Endothelial cell (in vitro differentiated cells): ENCODE data around the gene PI4KA. TPM values are rescaled to one million over a fixed set of nuclear protein-coding genes. Genes with fewer than 3 reads are reported as not detected.
"Not testable (repeated sequence)": the region's sequence is repeated elsewhere in the genome, so short reads cannot be mapped to it uniquely, and the experiment has no call there.

ENCODE experiments used
- DNase-seq: peaks from one replicate; pipeline ENCODE4 v3.0.0; 2021; ENCODE audit warnings: low spot score
- H3K27ac Mint-ChIP-seq: one replicate; pipeline ENCODE4 v1.8.0; 2021; ENCODE audit warnings: mixed read lengths, inconsistent platforms; ENCODE audit not compliant: unreplicated experiment
- H3K27me3 Mint-ChIP-seq: one replicate; pipeline ENCODE4 v1.8.0; 2021; ENCODE audit warnings: mild to moderate bottlenecking, moderate library complexity, mixed read lengths, inconsistent platforms; ENCODE audit not compliant: unreplicated experiment
- H3K36me3 Mint-ChIP-seq: one replicate; pipeline ENCODE4 v1.8.0; 2021; ENCODE audit warnings: mild to moderate bottlenecking, low read depth, mixed read lengths, inconsistent platforms; ENCODE audit not compliant: unreplicated experiment
- H3K4me1 Mint-ChIP-seq: one replicate; pipeline ENCODE4 v1.8.0; 2021; ENCODE audit warnings: mild to moderate bottlenecking, mixed read lengths, inconsistent platforms; ENCODE audit not compliant: unreplicated experiment
- H3K4me3 Mint-ChIP-seq: one replicate; pipeline ENCODE4 v1.8.0; 2021; ENCODE audit warnings: mild to moderate bottlenecking, mixed read lengths, inconsistent platforms; ENCODE audit not compliant: unreplicated experiment
- H3K9me3 Mint-ChIP-seq: one replicate; pipeline ENCODE4 v1.8.0; 2021; ENCODE audit warnings: mixed read lengths, inconsistent platforms; ENCODE audit not compliant: unreplicated experiment
- total RNA-seq: library from RNA; stranded (reverse); fragmentation: NEBNext Ultra II Directional; extraction: Animal tissue kit (Norgen Biotek cat#: 25700); gene quantifications from one replicate; pipeline ENCODE4 v1.2.1, GENCODE V29; 2021; ENCODE audit not compliant: unreplicated experiment
- TF ChIP-seq, protein P1 (sequence below): fragments of 200-600 bp; sonication (generic); IDR thresholded peaks from one replicate; pipeline ENCODE4 v1.5.0; 2021; ENCODE audit warnings: antibody characterized with exemption; ENCODE audit not compliant: unreplicated experiment

PI4KA gene
- total RNA-seq, 1 donor from 2014 or later = 65.3 TPM

DNA sequence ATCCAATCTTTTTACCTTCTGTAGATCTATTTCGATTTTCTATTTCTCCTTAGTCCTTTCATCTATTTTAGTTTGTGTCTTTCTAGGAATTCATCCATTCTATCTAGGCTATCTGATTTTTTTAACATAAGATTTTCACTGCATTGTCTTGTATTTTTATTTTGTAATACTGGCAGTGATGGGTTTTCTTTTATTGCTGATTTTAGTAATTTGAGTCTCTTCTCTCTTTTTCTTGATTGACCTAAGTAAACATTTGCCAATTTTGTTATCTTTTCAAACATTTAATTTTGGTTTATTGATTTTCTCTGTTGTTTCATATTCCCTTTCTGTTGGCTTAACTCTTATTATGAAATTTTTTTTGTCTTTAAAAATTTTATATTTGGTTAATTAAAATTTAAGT is 192.1 kb downstream of the PI4KA start:
- Mint-ChIP-seq H3K36me3 (no peaks in the 10 kb centered on the region), H3K27me3 (no peaks in the 10 kb centered on the region)

DNA sequence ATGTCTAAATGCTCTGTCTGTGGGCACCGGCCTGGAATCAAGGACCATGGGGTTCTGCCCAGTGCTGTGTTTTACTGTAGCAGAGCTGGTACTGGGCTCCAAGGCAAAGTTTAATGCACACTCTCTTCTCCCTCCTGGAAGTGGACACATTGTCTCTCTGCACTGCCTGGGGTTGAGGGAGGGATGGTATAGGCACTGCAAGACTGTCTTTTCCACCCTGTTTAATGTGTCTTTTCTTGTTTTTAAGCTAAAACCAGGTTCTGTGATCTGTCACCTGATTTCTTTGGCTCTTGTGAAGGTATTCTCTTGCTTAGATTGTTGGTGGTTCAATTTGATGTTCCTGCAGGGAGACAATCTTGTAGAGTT is 194.0 kb downstream of the PI4KA start:
- Mint-ChIP-seq H3K36me3 (no peaks in the 10 kb centered on the region), H3K27ac (no peak overlapping the region), H3K27me3 (no peaks in the 10 kb centered on the region), H3K4me1 (peaks cover 2% of the 10 kb centered on the region), H3K9me3 (no peaks in the 10 kb centered on the region), H3K4me3 (no peak overlapping the region)
- DNase-seq = no peak
- TF ChIP-seq, protein P1, sequence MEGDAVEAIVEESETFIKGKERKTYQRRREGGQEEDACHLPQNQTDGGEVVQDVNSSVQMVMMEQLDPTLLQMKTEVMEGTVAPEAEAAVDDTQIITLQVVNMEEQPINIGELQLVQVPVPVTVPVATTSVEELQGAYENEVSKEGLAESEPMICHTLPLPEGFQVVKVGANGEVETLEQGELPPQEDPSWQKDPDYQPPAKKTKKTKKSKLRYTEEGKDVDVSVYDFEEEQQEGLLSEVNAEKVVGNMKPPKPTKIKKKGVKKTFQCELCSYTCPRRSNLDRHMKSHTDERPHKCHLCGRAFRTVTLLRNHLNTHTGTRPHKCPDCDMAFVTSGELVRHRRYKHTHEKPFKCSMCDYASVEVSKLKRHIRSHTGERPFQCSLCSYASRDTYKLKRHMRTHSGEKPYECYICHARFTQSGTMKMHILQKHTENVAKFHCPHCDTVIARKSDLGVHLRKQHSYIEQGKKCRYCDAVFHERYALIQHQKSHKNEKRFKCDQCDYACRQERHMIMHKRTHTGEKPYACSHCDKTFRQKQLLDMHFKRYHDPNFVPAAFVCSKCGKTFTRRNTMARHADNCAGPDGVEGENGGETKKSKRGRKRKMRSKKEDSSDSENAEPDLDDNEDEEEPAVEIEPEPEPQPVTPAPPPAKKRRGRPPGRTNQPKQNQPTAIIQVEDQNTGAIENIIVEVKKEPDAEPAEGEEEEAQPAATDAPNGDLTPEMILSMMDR = no peak

More for the DNA sequence above, 192.1 kb downstream of the PI4KA start:
- TF ChIP-seq, protein P1 = no peak
- Mint-ChIP-seq H3K4me1 (peaks cover under 1% of the 10 kb centered on the region), H3K9me3 (no peaks in the 10 kb centered on the region), H3K4me3 (no peak overlapping the region), H3K27ac (no peak overlapping the region)
- no peak for DNase-seq

DNA sequence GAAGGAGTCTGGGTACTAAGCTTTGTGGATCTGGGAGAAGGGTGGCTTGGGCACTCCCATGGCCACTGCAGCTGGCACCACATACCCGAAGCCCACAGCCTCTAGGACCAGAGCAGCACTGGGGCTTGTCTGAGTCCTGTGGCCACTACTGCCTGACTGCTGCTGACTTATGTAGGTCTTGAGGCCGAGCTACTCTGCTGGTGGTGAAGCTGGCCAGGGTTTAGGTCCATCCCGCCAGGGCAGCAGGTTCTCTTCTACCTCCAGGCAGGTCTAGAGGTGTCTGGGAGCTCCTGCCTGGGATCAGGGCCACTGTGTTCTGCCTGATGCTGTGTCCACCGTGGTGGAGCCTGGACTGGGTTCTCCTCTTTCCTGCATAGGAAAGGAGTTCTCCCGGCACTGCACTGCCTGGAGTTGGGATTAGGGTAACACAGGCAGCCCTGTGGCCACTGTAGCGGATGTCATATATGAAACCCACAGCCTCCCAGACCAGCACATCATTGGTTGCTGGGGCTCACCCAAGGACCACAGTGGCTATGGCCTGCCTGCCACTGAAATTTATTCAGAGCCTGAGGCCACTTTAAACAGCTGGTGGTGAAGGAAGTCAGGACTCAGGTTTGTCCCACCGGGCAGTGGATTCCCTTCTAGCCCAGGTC is 194.5 kb downstream of the PI4KA start:
- TF ChIP-seq, protein P1 = no peak
- H3K27ac Mint-ChIP-seq = no peak overlapping the region
- no peaks in the 10 kb centered on the region for H3K36me3 Mint-ChIP-seq
- no peaks in the 10 kb centered on the region for H3K27me3 Mint-ChIP-seq
- peaks cover 2% of the 10 kb centered on the region for H3K4me1 Mint-ChIP-seq
- no peaks in the 10 kb centered on the region for H3K9me3 Mint-ChIP-seq
- DNase-seq = no peak
- H3K4me3 Mint-ChIP-seq = no peak overlapping the region

DNA sequence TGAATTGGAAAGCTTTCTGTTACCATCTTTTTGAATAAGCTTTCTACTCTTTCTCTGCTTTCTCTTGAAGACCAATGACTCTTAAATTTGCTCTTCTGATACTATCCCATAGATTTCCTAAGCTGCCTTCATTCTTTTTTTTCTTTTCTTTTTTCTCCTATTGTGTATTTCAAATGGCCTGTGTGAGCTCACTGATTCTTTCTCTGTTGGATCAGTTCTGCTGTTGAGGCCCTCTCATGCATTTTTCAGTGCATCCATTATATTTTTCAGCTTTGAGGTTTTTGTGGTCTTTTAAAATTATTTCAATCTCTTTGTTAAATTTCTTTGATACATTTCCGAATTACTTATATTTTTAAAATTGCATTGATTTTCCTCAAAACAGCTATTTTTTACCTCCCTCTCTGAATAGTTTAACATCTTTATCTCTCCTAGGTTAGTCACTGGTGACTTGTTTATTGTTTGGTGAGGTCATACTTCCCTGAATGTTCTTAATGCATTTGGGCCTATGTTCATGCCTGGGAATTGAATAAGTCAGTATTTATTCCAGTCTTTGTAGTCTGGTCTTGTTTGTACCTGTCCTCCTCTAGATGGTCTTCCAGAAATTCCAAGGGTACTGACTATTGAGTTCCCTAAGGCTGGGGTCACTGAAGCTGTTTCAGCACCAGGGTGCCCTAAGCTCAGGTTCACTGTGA is 195.3 kb downstream of the PI4KA start:
- no peak for DNase-seq
- Mint-ChIP-seq H3K36me3 (no peaks in the 10 kb centered on the region), H3K9me3 (no peaks in the 10 kb centered on the region), H3K27ac (no peak overlapping the region), H3K4me1 (peaks cover 2% of the 10 kb centered on the region), H3K27me3 (no peaks in the 10 kb centered on the region), H3K4me3 (no peak overlapping the region)
- TF ChIP-seq, protein P1 = no peak

GRCh38 chr22:20662524-20663036 is 196.0 kb downstream of the PI4KA start:
- H3K27me3 Mint-ChIP-seq, H3K4me3 Mint-ChIP-seq, H3K36me3 Mint-ChIP-seq, H3K27ac Mint-ChIP-seq, DNase-seq, H3K9me3 Mint-ChIP-seq, H3K4me1 Mint-ChIP-seq: not testable (repeated sequence)
